ENCODE results near the gene PCP2.
A peak's percentile ranks its signal among the peaks of the same experiment; 100 is the strongest.

Gene PCP2

GRCh38 chr19:7596211-7596937 is 37.1 kb downstream of the PCP2 start:
- no peak for DNase-seq

- DNase-seq, result peak; percentile 51
These were observed 37.9 kb downstream of the PCP2 start, which contains the start of gene CAMSAP3 for GRCh38 chr19:7595466-7596133. Gene CAMSAP3 (plus strand): TSS chr19:7595863. CDS start chr19:7596003, 140 bp downstream.

DNA sequence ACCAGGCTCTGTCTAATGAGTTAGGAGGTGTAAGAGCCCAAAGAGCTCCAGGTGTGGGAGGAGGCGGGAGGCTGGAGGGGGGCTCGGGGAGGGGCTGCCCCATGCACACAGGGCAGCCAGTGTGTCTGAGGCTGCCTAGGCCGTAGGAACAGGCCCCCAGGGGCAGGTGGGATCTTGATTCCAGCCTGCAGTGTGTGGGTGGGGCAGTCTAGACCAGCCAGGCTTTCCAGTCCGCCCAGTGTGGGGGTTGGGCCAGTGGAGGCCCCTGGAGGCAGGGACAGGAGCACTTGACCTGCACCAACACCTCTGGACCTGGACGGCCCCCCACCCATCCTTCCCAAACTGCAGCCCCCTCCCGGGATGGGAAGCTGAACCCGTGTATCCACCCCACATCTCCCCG is 43.3 kb downstream of the PCP2 start:
- no peak for DNase-seq

GRCh38 chr19:7589822-7590221 is 43.7 kb downstream of the PCP2 start:
- no peak for DNase-seq

DNA sequence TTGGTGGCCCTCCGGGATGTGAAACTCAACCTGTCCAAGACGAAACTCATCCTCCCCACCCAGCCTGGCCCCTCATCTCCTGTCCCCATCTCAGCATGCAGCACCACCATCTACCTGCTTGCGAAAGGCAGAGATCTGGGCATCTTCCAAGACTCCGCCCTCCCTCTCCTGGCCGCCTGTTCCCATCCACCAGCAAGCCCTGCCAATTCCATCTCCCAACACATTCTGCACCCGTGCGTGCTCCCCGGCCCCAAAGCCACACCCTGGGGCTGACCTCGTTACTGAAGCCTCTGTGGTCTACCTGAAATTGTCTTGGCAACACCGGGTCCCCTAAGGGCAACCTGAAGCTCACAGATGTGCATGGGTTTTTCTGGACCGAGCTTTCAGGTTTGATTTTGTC is 51.1 kb downstream of the PCP2 start:
- DNase-seq, result no peak
